Measurements from ENCODE around the gene DERL3. TPM values are rescaled to one million over a fixed set of nuclear protein-coding genes. Genes with fewer than 3 reads are reported as not detected.

DERL3 gene
- total RNA-seq, 2 donors from 2014 or later = 0.83 to 0.95 TPM

GRCh38 chr22:23818541-23818940, 20.3 kb downstream of the DERL3 start:
- intact Hi-C loops (cut with DNase I) = no loop called here
- no peak for DNase-seq (ENCODE audit: low spot score)

- DNase-seq (ENCODE audit: low spot score) = no peak
- intact Hi-C loops (cut with DNase I) = no loop called here
Measured at GRCh38 chr22:23817146-23817545, 21.7 kb downstream of the DERL3 start.

- intact Hi-C loops (cut with DNase I) = no loop called here
- no peak for DNase-seq (ENCODE audit: low spot score)
Measured at GRCh38 chr22:23816156-23816976, 22.4 kb downstream of the DERL3 start.

- intact Hi-C loops (cut with DNase I) = no loop called here
Measured at GRCh38 chr22:23815541-23816155, 23.2 kb downstream of the DERL3 start.

GRCh38 chr22:23812378-23812777, 26.4 kb downstream of the DERL3 start:
- intact Hi-C loops (cut with DNase I) = no loop called here
- no peak for DNase-seq (ENCODE audit: low spot score)

More at GRCh38 chr22:23815541-23816155, 23.2 kb downstream of the DERL3 start:
- peak; percentile 28 for DNase-seq (ENCODE audit: low spot score)

- no peak for DNase-seq (ENCODE audit: low spot score)
- intact Hi-C loops (cut with DNase I) = no loop called here
Measured at GRCh38 chr22:23806837-23807236, 32.0 kb downstream of the DERL3 start.

- intact Hi-C loops (cut with DNase I) = loop anchor here in 1 of 2 donors (5.0 kb wide), 1 partner anchor 1012 kb away; no protein-coding TSS in a partner anchor
- DNase-seq (ENCODE audit: low spot score) = no peak
Measured at GRCh38 chr22:23804781-23805291, 34.0 kb downstream of the DERL3 start.

- no peak for DNase-seq (ENCODE audit: low spot score)
- intact Hi-C loops (cut with DNase I) = loop anchor here in 1 of 2 donors (5.0 kb wide), 1 partner anchor 1014 kb away; no protein-coding TSS in a partner anchor
Measured at GRCh38 chr22:23803001-23803819, 35.6 kb downstream of the DERL3 start.

GRCh38 chr22:23801886-23802377, 36.9 kb downstream of the DERL3 start:
- no peak for DNase-seq (ENCODE audit: low spot score)
- intact Hi-C loops (cut with DNase I) = loop anchor here in 1 of 2 donors (5.0 kb wide), 1 partner anchor 1015 kb away; no protein-coding TSS in a partner anchor

- intact Hi-C loops (cut with DNase I) = loop anchor here in 1 of 2 donors (5.0 kb wide), 1 partner anchor 1016 kb away; no protein-coding TSS in a partner anchor
- no peak for DNase-seq (ENCODE audit: low spot score)
Measured at GRCh38 chr22:23801238-23801821, 37.5 kb downstream of the DERL3 start.

GRCh38 chr22:23800297-23801237, 38.2 kb downstream of the DERL3 start:
- intact Hi-C loops (cut with DNase I) = loop anchor here in 1 of 2 donors (5.0 kb wide), 1 partner anchor 1017 kb away; no protein-coding TSS in a partner anchor
- no peak for DNase-seq (ENCODE audit: low spot score)

- DNase-seq (ENCODE audit: low spot score) = no peak
- intact Hi-C loops (cut with DNase I) = no loop called here
Measured at GRCh38 chr22:23796461-23796860, 42.3 kb downstream of the DERL3 start.

GRCh38 chr22:23793326-23793725, 45.5 kb downstream of the DERL3 start:
- intact Hi-C loops (cut with DNase I) = no loop called here

GRCh38 chr22:23791738-23792645, 46.8 kb downstream of the DERL3 start:
- intact Hi-C loops (cut with DNase I) = no loop called here
- peak; percentile 67 for DNase-seq (ENCODE audit: low spot score)

More at GRCh38 chr22:23793326-23793725, 45.5 kb downstream of the DERL3 start:
- DNase-seq (ENCODE audit: low spot score) = peak; percentile 47

- intact Hi-C loops (cut with DNase I) = no loop called here
- DNase-seq (ENCODE audit: low spot score) = peak; percentile 84
Measured at GRCh38 chr22:23790819-23791737, 47.7 kb downstream of the DERL3 start.

- intact Hi-C loops (cut with DNase I) = no loop called here
Measured at GRCh38 chr22:23789638-23790037, 49.2 kb downstream of the DERL3 start.

More at GRCh38 chr22:23789638-23790037, 49.2 kb downstream of the DERL3 start:
- no peak for DNase-seq (ENCODE audit: low spot score)

Data from posterior vena cava (tissue), 2 donors.